Measurements from ENCODE around the gene HRCT1. TPM values are rescaled to one million over a fixed set of nuclear protein-coding genes. Genes with fewer than 3 reads are reported as not detected.

Gene HRCT1
- total RNA-seq, 1 experiment from 2014 or later = 0.32 TPM

DNA sequence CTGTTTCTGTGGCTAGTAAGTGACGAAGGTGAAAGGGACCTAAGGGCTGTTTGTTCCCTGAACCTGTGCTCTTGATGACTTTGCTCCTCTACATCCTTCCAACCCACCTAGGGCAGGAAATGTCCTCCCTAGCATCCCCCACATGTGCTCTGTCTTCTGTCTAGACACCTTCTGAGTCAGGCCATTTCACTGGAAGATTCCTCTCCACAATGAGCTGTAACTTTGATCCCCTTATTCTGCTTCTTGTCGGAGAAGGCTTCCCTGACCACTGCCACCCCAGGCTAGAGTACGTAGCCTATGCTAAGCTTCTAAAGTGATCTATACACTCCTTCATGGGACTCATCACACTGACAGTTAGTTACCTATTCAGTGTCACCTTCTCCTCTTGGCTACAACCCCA is 25.0 kb downstream of the HRCT1 start:
- intact Hi-C loops (cut with micrococcal nuclease) = no loop called here
- Histone ChIP-seq H3K4me1 (ENCODE audit: control insufficient read depth in 1 of 2, insufficient read depth in 2 of 2, low read length in 2 of 2) (no peaks in the 10 kb centered on the region), H3K4me3 (replicated peaks in 1 of 2; ENCODE audit: low read depth in 1 of 2, low read length in 2 of 2) (no peak overlapping the region), H2AFZ (ENCODE audit: low read depth, low read length, poor library complexity, severe bottlenecking) (no peak overlapping the region), H4K20me1 (ENCODE audit: insufficient read depth) (no peaks in the 10 kb centered on the region), H3K9me3 (ENCODE audit: control insufficient read depth in 1 of 2, insufficient read depth in 1 of 2, low read depth in 1 of 2, low read length in 2 of 2) (no peaks in the 10 kb centered on the region), H3K9me2 (ENCODE audit: insufficient read depth) (no peaks in the 10 kb centered on the region), H3K79me2 (ENCODE audit: insufficient read depth, low read length) (no peaks in the 10 kb centered on the region), H3K9ac (ENCODE audit: low read length) (no peak overlapping the region), H3K36me3 (ENCODE audit: control insufficient read depth in 1 of 2, insufficient read depth in 2 of 2, low read length in 2 of 2) (no peaks in the 10 kb centered on the region), H3K4me2 (ENCODE audit: low read length) (no peak overlapping the region), H3K27me3 (ENCODE audit: insufficient read depth, low read length) (no peaks in the 10 kb centered on the region), H3K27ac (ENCODE audit: low read depth, low read length) (no peak overlapping the region)
- ChIA-PET POLR2A (no interaction called here), CTCF (no interaction called here), RAD21 (ENCODE audit: low non-redundant PET in 1 of 2, low total read pairs in 2 of 2, uncharacterized antibody in 2 of 2, unreplicated experiment in 2 of 2) (no interaction called here)
- DNase-seq (ENCODE audit: low read depth, low spot score) (no peak), ATAC-seq (no peak)
- TF ChIP-seq CEBPB (IDR thresholded peaks at IDR 0.05; ENCODE audit: low read depth) = no peak
- TF ChIP-seq, protein P1, sequence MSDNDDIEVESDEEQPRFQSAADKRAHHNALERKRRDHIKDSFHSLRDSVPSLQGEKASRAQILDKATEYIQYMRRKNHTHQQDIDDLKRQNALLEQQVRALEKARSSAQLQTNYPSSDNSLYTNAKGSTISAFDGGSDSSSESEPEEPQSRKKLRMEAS (IDR thresholded peaks at IDR 0.05) = no peak
- no peak for TF ChIP-seq ZNF274 (IDR thresholded peaks at IDR 0.05; ENCODE audit: low read depth, low read length)
- BruUV-seq (replicated peaks) = no TSS peak

DNA sequence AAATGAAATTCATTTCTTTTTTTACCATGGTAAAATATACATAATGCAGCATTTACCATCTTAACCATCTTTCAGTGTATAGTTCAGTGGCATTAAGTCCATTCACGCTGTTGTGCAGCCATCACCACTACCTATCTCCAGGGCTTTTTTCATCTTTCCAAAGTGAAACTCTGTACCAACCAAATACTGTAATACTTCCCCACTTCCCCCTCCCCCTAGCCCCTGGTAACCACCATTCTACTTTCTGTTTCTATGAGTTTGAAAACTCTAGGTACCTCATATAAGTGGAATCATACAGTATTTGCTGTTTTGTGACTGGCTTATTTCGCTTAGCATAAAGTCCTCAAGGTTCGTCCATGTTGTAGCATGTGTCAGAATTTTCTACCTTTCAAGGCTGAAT is 26.7 kb downstream of the HRCT1 start:
- Histone ChIP-seq H3K27me3 (ENCODE audit: insufficient read depth, low read length) (no peaks in the 10 kb centered on the region), H3K4me2 (ENCODE audit: low read length) (no peak overlapping the region), H2AFZ (ENCODE audit: low read depth, low read length, poor library complexity, severe bottlenecking) (no peak overlapping the region), H3K9me3 (ENCODE audit: control insufficient read depth in 1 of 2, insufficient read depth in 1 of 2, low read depth in 1 of 2, low read length in 2 of 2) (no peaks in the 10 kb centered on the region), H4K20me1 (ENCODE audit: insufficient read depth) (no peaks in the 10 kb centered on the region), H3K9ac (ENCODE audit: low read length) (no peak overlapping the region), H3K4me3 (replicated peaks in 1 of 2; ENCODE audit: low read depth in 1 of 2, low read length in 2 of 2) (no peak overlapping the region), H3K36me3 (ENCODE audit: control insufficient read depth in 1 of 2, insufficient read depth in 2 of 2, low read length in 2 of 2) (no peaks in the 10 kb centered on the region), H3K4me1 (ENCODE audit: control insufficient read depth in 1 of 2, insufficient read depth in 2 of 2, low read length in 2 of 2) (no peaks in the 10 kb centered on the region), H3K27ac (ENCODE audit: low read depth, low read length) (no peak overlapping the region), H3K79me2 (ENCODE audit: insufficient read depth, low read length) (no peaks in the 10 kb centered on the region), H3K9me2 (ENCODE audit: insufficient read depth) (no peaks in the 10 kb centered on the region)
- intact Hi-C loops (cut with micrococcal nuclease) = no loop called here
- RAD21 ChIA-PET (ENCODE audit: low non-redundant PET in 1 of 2, low total read pairs in 2 of 2, uncharacterized antibody in 2 of 2, unreplicated experiment in 2 of 2) = no interaction called here
- POLR2A ChIA-PET = no interaction called here
- no peak for ATAC-seq
- no peak for DNase-seq (ENCODE audit: low read depth, low spot score)
- CTCF ChIA-PET = interaction anchor here (1.4 kb wide), 1 partner anchor 13 kb away, joined by 3 read pairs; no protein-coding TSS in a partner anchor
- BruUV-seq (replicated peaks) = no TSS peak
- TF ChIP-seq, protein P2, sequence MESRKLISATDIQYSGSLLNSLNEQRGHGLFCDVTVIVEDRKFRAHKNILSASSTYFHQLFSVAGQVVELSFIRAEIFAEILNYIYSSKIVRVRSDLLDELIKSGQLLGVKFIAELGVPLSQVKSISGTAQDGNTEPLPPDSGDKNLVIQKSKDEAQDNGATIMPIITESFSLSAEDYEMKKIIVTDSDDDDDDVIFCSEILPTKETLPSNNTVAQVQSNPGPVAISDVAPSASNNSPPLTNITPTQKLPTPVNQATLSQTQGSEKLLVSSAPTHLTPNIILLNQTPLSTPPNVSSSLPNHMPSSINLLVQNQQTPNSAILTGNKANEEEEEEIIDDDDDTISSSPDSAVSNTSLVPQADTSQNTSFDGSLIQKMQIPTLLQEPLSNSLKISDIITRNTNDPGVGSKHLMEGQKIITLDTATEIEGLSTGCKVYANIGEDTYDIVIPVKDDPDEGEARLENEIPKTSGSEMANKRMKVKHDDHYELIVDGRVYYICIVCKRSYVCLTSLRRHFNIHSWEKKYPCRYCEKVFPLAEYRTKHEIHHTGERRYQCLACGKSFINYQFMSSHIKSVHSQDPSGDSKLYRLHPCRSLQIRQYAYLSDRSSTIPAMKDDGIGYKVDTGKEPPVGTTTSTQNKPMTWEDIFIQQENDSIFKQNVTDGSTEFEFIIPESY (IDR thresholded peaks at IDR 0.05; ENCODE audit: extremely low read depth, insufficient replicate concordance, low read length) = no peak
- no peak for TF ChIP-seq EZH2phosphoT487 (IDR thresholded peaks at IDR 0.05; ENCODE audit: borderline replicate concordance)
- no peak for TF ChIP-seq CEBPB (IDR thresholded peaks at IDR 0.05; ENCODE audit: low read depth)
- no peak for TF ChIP-seq FOSL1 (IDR thresholded peaks at IDR 0.05; ENCODE audit: low read depth)
- no peak for TF ChIP-seq POLR2A (IDR thresholded peaks at IDR 0.05; ENCODE audit: borderline replicate concordance, extremely low read depth, insufficient read depth, insufficient read length)
- TF ChIP-seq SIN3A (IDR thresholded peaks at IDR 0.05; ENCODE audit: low read depth) = no peak
- TF ChIP-seq, protein P3, sequence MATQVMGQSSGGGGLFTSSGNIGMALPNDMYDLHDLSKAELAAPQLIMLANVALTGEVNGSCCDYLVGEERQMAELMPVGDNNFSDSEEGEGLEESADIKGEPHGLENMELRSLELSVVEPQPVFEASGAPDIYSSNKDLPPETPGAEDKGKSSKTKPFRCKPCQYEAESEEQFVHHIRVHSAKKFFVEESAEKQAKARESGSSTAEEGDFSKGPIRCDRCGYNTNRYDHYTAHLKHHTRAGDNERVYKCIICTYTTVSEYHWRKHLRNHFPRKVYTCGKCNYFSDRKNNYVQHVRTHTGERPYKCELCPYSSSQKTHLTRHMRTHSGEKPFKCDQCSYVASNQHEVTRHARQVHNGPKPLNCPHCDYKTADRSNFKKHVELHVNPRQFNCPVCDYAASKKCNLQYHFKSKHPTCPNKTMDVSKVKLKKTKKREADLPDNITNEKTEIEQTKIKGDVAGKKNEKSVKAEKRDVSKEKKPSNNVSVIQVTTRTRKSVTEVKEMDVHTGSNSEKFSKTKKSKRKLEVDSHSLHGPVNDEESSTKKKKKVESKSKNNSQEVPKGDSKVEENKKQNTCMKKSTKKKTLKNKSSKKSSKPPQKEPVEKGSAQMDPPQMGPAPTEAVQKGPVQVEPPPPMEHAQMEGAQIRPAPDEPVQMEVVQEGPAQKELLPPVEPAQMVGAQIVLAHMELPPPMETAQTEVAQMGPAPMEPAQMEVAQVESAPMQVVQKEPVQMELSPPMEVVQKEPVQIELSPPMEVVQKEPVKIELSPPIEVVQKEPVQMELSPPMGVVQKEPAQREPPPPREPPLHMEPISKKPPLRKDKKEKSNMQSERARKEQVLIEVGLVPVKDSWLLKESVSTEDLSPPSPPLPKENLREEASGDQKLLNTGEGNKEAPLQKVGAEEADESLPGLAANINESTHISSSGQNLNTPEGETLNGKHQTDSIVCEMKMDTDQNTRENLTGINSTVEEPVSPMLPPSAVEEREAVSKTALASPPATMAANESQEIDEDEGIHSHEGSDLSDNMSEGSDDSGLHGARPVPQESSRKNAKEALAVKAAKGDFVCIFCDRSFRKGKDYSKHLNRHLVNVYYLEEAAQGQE (IDR thresholded peaks at IDR 0.05; ENCODE audit: low read depth) = no peak
- TF ChIP-seq EZH2 (IDR thresholded peaks at IDR 0.05) = no peak
- no peak for TF ChIP-seq EGR1 (IDR thresholded peaks at IDR 0.05; ENCODE audit: low read depth)
- TF ChIP-seq YY1 (IDR thresholded peaks at IDR 0.05; ENCODE audit: extremely low read depth, insufficient replicate concordance, low read depth, low read length) = no peak
- no peak for TF ChIP-seq SRF (IDR thresholded peaks at IDR 0.05; ENCODE audit: low read depth)
- no peak for TF ChIP-seq RAD21 (IDR thresholded peaks at IDR 0.05; ENCODE audit: low read depth)
- no peak for TF ChIP-seq SP1 (IDR thresholded peaks at IDR 0.05; ENCODE audit: low read depth)
- TF ChIP-seq, protein P1 (IDR thresholded peaks at IDR 0.05) = no peak
- TF ChIP-seq, protein P4, sequence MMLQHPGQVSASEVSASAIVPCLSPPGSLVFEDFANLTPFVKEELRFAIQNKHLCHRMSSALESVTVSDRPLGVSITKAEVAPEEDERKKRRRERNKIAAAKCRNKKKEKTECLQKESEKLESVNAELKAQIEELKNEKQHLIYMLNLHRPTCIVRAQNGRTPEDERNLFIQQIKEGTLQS (IDR thresholded peaks at IDR 0.05) = no peak

Data from HCT116 (cell line).